ENCODE data around the gene IQCH. TPM values are rescaled to one million over a fixed set of nuclear protein-coding genes. Genes with fewer than 3 reads are reported as not detected.

The IQCH gene
- total RNA-seq, 1 experiment from 2014 or later, result 1.1 TPM

- peaks cover 3 to 32% (median 26%) of the 10 kb centered on the region in 3 experiments; a peak in 5 of 7 replicates for H3K36me3 Mint-ChIP-seq (ENCODE audit: insufficient read depth in 1 of 3, low read depth in 3 of 3)
- no peaks in the 10 kb centered on the region for H3K9me3 Mint-ChIP-seq
- Histone ChIP-seq H3K23ac (ENCODE audit: insufficient read length, low read depth, low read length) (no peak overlapping the region), H2AFZ (ENCODE audit: low read length) (no peak overlapping the region), H4K5ac (ENCODE audit: insufficient read length, low read depth, low read length) (no peak overlapping the region), H4K91ac (ENCODE audit: insufficient read length, low read depth, low read length) (no peak overlapping the region), H3K4me2 (ENCODE audit: insufficient read depth, insufficient read length, low read length) (no peak overlapping the region), H3K27ac (ENCODE audit: insufficient read length, low read depth, low read length) (no peak overlapping the region), H2BK20ac (ENCODE audit: low read depth, low read length, poor library complexity, severe bottlenecking) (no peak overlapping the region), H3T11ph (ENCODE audit: low read length) (no peak overlapping the region), H2BK15ac (ENCODE audit: low read depth, low read length) (no peak overlapping the region), H3K18ac (ENCODE audit: insufficient read length, low read depth, low read length) (no peak overlapping the region), H3K9ac (ENCODE audit: extremely low read depth, insufficient read length, low read length) (no peak overlapping the region), H3K4ac (ENCODE audit: low read depth, low read length) (no peak overlapping the region), H2BK120ac (ENCODE audit: low read depth, low read length, poor library complexity, severe bottlenecking) (no peak overlapping the region), H2BK5ac (ENCODE audit: insufficient read length, low read length) (no peak overlapping the region), H4K8ac (replicated peaks; ENCODE audit: insufficient read length, low read depth, low read length) (no peak overlapping the region), H3K9me3 (ENCODE audit: control insufficient read depth, low read depth, low read length) (no peaks in the 10 kb centered on the region), H3K56ac (ENCODE audit: insufficient read length, low read depth, low read length) (no peak overlapping the region), H3K14ac (ENCODE audit: insufficient read depth, low read length) (no peak overlapping the region), H2BK12ac (ENCODE audit: insufficient read length, low read depth, low read length) (no peak overlapping the region), H3K27me3 (ENCODE audit: insufficient read depth, low read length) (no peaks in the 10 kb centered on the region), H4K20me1 (ENCODE audit: control insufficient read depth, insufficient read depth, insufficient read length) (no peaks in the 10 kb centered on the region), H3K4me1 (ENCODE audit: insufficient read depth, low read length) (no peaks in the 10 kb centered on the region), H2AK5ac (ENCODE audit: insufficient read length, low read length) (no peak overlapping the region), H3K79me1 (ENCODE audit: insufficient read depth, low read depth, low read length, poor library complexity, severe bottlenecking) (no peaks in the 10 kb centered on the region), H3K79me2 (ENCODE audit: insufficient read depth, low read length) (no peaks in the 10 kb centered on the region), H3K23me2 (ENCODE audit: insufficient read length, low read depth, low read length, poor library complexity, severe bottlenecking) (no peaks in the 10 kb centered on the region)
- TF ChIP-seq, protein P1, sequence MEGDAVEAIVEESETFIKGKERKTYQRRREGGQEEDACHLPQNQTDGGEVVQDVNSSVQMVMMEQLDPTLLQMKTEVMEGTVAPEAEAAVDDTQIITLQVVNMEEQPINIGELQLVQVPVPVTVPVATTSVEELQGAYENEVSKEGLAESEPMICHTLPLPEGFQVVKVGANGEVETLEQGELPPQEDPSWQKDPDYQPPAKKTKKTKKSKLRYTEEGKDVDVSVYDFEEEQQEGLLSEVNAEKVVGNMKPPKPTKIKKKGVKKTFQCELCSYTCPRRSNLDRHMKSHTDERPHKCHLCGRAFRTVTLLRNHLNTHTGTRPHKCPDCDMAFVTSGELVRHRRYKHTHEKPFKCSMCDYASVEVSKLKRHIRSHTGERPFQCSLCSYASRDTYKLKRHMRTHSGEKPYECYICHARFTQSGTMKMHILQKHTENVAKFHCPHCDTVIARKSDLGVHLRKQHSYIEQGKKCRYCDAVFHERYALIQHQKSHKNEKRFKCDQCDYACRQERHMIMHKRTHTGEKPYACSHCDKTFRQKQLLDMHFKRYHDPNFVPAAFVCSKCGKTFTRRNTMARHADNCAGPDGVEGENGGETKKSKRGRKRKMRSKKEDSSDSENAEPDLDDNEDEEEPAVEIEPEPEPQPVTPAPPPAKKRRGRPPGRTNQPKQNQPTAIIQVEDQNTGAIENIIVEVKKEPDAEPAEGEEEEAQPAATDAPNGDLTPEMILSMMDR (conservative IDR thresholded peaks at IDR 0.05), result no peak
- no CpG with 5 or more reads among the region's 1 CpG for WGBS (ENCODE audit: extremely low coverage, insufficient read length, low lambda C conversion rate)
- H3K27me3 Mint-ChIP-seq (ENCODE audit: low read depth), result no peaks in the 10 kb centered on the region
- H3K27ac Mint-ChIP-seq, result peak overlapping the region in 1 of 3 experiments; percentile 55; a peak in 1 of 7 replicates
- H3K4me1 Mint-ChIP-seq, result no peaks in the 10 kb centered on the region
- H3K4me3 Mint-ChIP-seq, result no peak overlapping the region
- DNase-seq, result no peak
Observed at GRCh38 chr15:67227431-67227830, 27.2 kb upstream of the IQCH start.

All from H9 (cell line).